ENCODE measurements around the gene CBFB.

The CBFB gene

DNA sequence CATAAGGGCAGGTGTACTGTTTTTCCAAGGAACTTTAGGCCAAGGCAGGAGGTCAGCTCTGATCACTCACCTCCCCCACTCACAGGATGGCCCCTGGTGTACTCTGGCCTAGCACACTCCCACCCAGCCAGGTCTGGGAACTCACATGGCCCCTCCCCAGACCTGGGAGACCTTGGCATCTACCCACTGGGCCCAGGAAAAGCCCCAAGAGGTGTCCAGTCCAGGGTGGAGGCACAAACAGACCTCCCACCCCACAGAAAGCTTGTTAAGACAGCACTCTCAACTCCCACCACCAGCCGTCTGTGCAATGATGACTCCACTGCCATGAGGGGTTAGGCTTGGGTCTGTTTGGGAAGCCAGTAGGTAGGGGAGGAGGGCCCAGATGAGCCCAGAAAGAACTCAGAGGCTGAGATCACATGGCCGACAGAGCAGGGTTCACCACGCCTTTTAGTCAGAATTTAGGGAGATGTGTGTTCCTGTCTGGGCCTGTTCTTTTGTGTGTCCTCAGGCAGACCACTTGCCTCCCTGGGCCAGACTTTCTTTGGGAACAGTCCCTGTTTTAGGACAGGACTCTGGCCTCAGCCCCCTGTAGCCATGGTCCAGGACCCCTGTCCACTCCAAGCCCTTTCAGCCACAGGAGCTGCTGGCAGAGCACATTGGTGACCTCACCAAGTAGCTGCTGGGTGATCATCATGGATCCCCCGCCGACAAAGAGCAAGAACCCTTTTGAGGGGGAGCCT lies 12.1 kb upstream of the CBFB start:
- DNase-seq (ENCODE audit: low spot score) = peak; percentile 53

DNA sequence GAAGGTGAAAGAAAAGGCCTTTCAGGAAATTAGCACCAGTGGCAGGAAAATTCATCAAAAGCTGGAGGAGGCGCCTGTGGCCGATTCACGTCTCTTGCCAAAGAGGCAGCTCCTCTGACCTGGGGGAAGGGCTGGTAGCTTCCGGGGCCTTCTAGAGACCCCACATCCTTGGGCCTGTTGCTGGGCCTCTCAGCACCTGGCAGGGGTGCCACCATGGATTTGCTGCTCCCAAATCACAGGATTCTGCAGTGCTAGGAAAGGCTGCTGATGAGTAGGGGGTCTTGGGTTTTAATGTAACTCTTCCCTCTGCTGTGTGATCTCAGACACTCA lies 11.6 kb upstream of the CBFB start:
- DNase-seq (ENCODE audit: low spot score) = no peak

DNA sequence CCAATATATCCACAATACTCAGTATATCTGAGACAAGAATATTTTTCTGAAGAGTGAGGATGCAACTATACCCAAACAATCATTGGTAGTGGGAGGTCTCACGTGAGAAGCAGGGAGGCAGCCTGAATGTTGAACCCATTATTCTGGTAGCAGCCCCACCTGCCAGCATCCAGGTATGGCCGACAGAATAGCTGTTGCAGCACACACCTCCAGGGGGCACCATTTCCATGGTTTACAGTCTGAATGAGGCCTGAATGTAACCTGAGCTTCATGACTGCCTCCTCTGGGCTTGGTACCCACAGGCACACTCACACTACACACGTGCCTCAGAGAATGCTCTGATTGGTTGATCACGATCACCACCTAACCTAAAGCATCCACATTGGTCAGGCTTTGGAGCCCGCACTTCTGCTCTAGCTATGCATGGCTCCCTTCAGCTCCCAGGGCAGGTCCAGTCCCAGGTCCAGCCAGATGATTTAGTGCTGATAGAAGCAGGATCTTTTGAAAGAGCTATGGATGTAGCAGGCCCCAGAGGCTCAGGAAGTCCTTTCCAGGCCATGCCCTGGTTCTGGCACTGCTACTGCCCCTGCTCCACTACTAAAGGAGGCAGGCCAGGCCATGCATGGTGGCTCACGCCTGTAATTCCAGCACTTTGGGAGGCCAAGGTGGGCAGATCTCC lies 11.0 kb upstream of the CBFB start:
- DNase-seq (ENCODE audit: low spot score) = no peak

DNA sequence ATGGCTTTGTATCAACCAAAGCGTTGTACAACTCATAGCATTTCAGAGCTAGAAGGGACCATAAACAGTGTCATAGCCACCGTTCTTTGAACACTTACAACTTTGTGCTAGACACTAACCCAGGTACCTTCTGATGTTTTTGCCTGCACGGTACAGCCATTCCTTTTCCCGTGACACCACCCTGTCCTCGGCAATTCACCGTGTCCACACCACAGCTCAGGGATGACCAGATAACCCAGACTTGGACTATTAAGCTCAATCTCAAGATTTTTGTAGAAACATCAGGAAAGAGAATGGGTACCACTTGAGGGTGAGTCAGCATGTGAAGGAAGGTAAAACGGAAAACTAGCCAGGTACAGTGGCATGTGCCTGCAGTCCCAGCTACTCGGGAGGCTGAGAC lies 9.8 kb upstream of the CBFB start:
- DNase-seq (ENCODE audit: low spot score) = no peak

DNA sequence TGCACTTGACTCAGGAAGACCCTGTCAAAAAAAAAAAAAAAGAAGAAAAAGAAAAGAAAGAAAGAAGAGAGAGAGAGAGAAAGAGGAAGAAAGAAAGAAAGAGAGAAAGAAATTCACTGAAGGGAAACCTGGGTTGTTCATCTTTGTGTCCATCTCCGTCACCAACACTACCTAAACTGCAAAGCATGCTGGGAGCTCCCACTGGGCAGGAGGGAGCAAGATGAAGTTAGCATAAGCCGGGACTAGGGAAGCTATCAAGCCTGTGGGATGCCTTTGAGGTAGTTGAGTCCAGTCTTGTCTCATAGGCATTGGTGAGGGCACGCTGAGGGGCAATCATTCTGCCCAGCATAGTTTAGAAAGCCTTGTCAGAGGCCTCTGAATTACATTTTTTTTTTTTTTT lies 7.6 kb upstream of the CBFB start:
- no peak for DNase-seq (ENCODE audit: low spot score)

DNA sequence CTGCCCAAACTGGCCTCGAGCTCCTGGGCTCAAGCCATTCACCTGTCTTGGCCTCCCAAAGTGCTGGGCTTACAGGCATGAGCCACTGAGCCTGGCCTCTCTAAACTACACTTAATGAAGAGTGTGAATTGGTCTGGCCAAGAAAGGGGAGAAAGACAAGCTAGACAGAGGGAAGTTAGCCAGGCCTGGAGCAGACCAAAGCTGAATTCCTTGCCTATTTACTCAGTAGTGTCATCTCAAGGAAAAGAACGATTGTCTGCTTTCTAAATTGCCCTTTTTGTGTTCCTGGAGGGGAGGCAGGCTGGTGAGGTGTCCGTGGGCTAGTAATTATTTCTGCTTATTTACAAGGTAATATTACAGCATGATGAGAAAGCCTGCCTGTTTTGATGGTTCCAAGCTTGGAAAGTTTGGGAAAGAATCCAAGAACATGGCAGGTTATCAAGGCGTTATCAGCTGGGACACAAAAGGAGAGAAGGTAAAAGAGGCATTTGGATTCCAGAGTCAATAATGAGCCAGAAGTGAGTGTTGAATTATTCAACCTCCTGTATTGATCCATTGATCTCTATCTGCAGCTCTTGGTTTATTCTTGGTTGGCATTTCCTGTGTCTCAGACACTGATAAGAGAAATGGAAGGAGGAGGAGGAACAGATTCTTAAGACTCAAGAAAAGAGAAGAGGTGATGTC lies 6.3 kb upstream of the CBFB start:
- DNase-seq (ENCODE audit: low spot score) = no peak

DNA sequence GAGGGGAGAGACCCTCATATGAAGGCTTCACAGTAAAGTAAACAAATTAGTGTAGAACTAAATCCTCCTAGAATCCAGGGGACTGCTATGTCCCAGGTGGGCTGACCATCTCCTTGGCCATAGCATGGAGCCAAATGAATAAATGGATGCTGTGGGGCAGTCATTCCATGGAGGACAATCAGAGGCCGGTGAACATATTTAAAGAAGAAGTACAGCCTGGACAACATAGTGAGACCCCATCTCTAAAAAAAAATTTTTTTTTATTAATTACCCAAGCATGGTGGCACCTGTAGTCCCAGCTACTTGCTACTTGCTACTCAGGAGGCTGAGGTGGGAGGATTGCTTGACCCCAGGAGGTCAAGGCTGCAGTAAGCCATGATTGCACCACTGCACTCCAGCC lies 5.3 kb upstream of the CBFB start:
- no peak for DNase-seq (ENCODE audit: low spot score)

DNA sequence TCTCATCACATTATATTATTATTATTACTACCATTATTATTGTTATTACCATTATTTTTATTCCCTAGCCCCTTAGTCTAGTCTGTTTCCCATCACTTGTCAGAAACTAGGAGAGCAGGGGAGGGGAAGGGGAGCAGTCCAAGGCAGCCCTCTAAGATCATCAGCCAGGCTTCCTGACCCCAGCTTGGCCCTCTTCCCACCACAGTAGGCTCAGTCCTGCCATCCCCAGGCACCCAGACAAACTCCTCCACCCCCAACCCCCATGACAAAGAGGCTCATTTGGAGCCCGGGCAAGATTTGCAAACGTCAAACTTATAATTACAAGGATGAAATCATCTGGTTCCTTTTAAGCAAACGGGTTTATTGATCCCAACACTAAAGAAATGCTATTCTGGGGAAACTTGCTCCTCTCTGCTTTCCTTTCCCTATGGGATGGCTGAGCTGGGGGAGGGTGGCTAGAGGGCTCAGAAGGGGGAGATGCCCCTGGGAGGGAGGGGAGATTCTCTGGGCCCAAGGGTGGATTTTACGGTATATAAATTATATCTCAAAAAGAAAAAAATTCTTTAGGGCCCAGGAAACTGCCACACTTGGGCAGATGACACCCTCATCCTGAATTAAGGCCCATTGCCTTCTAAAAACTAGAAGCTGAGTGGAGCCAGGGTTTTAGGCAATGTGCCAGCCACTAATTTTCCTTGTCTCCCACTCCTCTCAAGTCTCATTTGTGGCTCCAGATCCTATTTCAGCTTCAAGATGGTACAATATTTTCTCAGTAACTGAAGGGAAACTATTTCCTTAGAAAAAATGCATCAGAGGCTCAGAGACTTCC lies 4.4 kb upstream of the CBFB start:
- DNase-seq (ENCODE audit: low spot score) = no peak

DNA sequence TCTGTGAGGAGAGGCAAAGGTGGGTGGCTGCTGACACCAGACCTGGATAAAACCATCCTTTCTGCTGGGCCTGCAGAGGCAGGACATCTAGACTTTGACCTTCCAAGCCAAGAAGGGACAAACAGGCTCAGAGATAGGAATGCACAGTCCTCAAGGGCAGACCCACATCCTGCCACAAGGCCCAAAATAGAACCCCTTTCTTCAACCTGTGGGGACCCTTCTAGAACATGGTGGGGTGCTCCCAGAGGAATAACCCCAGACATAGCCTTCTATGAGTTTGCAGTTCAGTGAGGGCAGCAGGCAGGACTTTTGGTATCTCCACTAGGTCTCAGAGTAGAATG lies 3.8 kb upstream of the CBFB start:
- DNase-seq (ENCODE audit: low spot score) = no peak

DNA sequence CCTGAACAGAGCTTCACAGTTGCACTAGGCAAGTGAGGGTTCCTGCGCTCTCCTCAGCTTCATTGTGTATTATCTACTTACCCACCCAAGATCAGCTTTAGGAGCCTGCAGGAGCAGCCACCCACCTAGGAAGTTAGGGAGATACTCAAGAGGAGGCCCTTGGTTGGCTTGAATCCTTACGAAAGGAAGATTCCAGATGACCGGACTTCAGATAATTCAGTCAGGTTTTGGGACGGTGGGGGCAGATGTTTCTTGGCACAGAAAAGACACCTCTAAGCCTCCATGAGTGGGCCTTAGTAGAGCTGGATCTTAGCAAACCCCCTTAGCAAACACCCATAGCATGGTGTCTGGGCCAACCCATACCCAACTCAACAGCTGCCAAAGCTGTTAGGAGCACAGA lies 2.4 kb upstream of the CBFB start:
- no peak for DNase-seq (ENCODE audit: low spot score)

DNA sequence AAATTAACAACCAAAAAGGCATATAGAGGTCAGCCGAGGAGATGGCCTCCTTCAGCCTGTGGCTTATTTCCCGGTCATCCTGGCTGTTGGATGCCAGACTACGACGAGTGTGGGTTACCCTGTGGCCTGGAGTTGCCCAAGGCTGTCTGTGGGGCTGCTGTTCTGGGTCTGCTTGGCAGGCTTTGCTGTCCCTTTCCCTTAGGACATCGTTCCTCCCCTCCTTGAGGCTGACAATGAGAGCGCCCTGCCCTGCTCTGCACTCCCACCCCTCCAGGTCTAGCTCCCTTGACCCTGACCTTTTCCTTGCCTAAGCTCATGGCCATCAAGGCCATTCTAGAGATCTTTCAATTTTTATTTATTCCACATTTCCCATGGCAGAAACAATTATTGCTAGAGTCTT lies 1.9 kb upstream of the CBFB start:
- DNase-seq (ENCODE audit: low spot score) = no peak

DNA sequence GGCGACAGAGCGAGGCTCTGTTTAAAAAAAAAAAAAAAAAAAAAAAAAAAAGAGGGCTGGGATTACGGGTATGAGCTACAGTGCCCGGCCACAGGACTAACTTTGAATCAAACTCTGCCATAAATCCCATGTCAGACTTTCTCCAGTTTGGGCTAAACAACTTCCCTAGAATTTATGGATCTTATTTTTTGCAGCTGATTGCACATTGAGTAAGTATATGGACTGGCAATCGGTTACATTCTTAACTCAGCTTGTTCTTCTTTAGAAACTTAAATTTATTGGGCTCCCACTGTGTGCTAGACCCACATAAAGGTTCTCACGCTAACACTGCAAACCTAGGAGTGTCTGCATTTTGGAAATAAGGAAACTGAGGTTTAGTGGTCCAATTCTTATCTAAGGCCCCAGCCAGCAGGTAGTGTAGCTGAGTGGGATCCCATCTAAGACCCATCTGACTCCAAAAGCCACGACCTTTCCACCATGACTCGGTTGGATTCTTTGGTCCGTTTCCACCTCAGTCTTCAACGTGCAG lies 718 bp upstream of the CBFB start:
- no peak for DNase-seq (ENCODE audit: low spot score)

DNA sequence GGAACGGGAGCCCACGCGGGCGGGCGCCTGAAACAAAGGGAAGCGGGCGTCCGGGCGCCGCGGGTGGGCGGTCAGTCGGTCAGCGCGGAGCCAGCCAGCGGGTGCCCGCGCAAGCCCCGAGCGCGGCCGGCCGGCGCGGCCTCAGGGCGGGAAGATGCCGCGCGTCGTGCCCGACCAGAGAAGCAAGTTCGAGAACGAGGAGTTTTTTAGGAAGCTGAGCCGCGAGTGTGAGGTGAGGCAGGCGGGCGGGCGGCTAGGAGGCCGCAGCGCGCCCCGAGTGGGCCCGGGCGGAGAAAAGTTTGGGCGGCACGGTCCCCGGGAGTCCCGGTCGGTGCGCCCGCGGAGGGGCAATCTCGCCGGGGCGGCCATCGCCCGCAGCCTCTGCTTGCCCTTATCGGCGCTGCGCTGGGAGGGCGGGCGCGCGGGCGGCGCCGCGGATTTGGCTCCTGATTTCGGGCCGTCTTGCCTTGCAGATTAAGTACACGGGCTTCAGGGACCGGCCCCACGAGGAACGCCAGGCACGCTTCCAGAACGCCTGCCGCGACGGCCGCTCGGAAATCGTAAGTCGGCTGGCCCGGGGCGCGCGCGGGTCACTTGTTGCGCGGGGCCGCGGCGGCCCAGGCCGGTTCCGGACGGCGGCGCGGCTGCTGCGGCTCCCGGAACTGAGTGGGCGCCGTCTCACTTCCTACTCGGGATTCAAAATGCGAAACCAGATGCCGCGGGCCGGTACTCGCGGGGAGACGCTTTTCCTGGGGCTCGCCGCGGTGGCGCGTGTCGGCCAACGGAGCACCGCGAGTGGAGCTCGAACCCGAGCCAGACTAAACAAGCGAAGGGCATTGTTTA lies 526 bp downstream of the CBFB start:
- DNase-seq (ENCODE audit: low spot score) = peak; percentile 81

DNA sequence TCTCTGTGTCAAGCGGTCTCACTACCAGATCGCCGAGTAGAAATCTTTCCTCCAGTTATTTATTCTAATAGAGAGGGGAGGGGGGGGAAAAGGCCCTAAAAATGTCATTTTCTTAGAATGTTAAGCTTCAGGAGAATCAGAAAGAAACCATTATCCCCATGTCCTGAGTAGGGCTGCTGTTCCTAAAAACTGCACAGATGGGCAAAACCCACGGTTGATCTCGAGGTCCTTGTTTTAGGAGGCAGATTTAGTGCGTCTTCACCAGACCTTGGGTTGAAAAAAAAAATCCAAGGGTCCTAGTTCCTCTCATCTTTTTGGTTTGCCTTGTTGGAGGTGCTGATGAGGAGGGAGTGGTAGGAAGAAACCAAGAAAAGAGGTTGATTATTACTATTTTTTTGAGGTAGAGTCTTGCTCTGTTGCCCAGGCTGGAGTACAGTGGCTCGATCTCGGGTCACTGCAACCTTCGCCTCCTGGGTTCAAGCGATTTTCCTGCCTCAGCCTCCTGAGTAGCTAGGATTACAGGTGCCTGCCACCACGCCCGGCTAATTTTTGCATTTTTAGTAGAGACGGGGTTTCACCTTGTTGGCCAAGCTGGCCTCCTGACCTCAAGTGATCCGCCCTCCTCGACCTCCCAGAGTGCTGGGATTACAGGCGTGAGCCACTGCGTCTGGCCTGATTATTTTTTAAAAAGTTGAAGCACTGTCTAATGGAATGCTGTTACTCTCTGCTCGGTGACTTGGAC lies 1.4 kb downstream of the CBFB start:
- DNase-seq (ENCODE audit: low spot score) = no peak

DNA sequence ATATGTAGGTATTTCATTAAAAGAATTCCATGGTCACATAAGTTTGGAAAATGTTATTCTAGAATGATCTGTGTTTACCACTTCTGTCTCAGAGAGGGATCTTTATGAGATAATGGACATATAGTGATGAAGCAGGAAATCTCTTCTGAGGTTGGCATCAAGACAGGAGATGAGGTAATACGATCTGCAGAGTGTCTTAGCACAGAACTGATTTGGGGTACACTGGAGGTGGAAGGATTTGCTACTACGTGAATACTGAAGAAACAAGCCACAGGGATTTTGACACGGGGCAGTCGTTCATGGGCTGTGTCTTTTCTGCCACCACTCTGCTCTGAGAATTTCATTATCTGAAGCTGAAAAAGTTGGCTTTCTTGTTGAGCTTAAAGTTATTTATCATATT lies 5.5 kb downstream of the CBFB start:
- DNase-seq (ENCODE audit: low spot score) = no peak

DNA sequence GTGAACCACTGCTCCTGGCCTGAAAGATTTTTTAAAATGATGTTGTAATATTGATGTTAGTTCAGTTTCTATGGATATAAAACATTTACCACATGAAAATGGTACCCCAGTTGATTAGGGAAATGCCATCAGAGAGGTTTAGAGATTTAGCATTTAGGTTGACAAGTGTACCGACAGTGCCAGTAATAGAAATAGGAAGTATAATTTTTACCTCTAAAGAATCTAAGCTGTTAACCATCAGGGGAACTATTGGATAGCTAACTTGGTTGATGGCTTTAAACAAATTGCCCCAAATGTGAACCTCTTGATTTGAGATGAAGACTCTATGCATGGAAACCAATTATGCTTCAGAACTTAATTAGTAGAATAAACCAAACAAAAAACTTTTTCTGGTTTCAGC lies 6.4 kb downstream of the CBFB start:
- no peak for DNase-seq (ENCODE audit: low spot score)

DNA sequence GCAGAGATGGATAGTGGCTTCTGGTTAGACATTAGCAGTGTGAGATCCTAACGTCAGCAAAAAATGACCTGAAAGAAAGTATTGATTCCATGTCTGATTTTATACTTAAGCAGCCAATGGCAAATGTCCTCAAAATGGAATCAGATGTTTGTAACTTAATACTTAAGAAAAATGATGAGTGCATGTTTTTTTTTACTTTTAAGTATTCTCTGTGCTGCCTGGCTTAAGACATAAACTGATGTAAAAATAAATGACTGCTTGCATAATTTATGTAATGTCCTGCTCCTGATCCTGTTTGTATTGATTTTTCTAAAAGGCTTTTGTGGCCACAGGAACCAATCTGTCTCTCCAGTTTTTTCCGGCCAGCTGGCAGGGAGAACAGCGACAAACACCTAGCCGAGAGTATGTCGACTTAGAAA lies 7.4 kb downstream of the CBFB start:
- DNase-seq (ENCODE audit: low spot score) = no peak

DNA sequence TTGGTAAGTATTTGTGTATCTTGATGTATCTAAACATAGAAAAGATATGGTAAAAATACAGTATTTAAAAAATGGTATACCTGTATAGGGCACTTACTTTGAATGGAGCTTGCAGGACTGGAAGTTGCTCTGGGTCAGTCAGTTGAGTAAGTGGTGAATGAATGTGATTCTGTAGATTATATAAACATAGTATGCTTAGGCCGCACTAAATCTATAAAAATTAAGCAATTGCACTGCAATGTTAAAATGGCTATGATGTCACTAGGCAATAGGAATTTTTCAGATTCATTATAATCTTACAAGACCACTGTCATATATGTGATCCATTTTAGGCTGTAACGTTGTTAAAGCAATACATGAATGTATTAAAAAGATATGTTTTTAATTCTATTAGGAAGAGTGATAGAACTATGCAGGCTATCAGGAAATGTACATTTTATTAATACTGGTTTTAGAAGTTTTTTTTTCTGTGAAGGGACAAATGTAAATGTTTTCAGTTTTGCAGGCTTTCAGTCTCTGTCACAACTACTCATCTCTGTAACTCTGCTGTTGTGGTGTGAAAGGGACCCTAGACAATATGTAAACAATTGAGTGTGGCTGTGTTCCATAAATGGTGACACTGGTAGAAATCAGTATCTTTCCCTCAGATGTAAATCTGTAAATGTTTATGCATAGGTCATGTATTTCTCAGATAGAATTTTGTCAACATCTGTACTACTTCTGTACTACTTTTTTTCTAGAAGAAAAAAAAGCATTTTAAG lies 10.5 kb downstream of the CBFB start:
- DNase-seq (ENCODE audit: low spot score) = no peak

DNA sequence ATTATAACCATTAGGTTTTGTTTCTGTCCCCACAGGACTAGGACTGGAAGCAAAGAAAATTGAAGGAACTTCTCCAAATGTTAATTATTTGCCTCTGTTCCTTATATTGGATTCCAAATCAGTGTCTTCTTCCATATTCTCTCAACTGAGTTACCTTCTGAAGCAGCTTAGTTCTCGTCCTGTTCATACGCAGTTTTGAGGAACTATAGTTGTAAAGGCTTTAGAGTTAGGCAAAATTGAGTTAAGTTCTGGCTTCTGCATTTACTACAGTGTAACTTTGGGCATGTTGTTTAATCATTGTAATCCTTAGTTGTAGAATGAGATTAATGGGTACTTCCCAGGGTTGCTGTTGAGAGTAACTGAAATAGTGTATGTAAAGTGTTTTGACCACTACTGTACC lies 11.2 kb downstream of the CBFB start:
- no peak for DNase-seq (ENCODE audit: low spot score)

DNA sequence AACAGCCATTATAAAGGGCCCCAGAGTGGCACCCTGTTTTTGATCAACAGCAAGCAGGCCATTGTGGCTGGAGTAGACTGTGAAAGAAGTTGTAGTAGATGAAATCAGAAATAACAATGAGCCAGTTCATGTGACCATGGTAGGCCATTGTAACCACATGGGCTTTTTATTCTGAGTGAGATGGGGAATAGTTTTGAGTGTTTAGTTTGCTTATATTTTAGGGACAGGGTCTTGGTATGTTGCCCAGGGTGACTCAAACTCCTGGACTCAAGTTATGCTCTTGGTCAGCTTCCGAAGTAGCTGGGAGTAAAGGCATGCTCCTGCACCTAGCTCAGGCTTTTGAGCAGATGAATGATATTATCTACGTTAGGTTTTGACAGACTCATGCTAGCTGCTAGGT lies 12.0 kb downstream of the CBFB start:
- DNase-seq (ENCODE audit: low spot score) = no peak
